ES-I3 (cell line): ENCODE results near the gene EIPR1.

Source experiments
- H3K36me3 ChIP-seq: 2 replicates; pipeline ENCODE4 v1.6.1; 2013; ENCODE audit warnings: mild to moderate bottlenecking, low read length, control low read depth, moderate library complexity; ENCODE audit not compliant: insufficient read depth
- H3K4me1 ChIP-seq: 2 replicates; pipeline ENCODE4 v1.6.1; 2013; ENCODE audit warnings: mild to moderate bottlenecking, control low read depth, low read length; ENCODE audit not compliant: insufficient read depth
- H3K9ac ChIP-seq: 2 replicates; pipeline ENCODE4 v1.6.1; 2013; ENCODE audit warnings: low read depth, mild to moderate bottlenecking, low read length, moderate library complexity
- H3K9me3 ChIP-seq: 2 replicates; pipeline ENCODE4 v1.6.1; 2013; ENCODE audit warnings: mild to moderate bottlenecking, low read length, moderate library complexity; ENCODE audit not compliant: control insufficient read depth, insufficient read depth

The EIPR1 gene

DNA sequence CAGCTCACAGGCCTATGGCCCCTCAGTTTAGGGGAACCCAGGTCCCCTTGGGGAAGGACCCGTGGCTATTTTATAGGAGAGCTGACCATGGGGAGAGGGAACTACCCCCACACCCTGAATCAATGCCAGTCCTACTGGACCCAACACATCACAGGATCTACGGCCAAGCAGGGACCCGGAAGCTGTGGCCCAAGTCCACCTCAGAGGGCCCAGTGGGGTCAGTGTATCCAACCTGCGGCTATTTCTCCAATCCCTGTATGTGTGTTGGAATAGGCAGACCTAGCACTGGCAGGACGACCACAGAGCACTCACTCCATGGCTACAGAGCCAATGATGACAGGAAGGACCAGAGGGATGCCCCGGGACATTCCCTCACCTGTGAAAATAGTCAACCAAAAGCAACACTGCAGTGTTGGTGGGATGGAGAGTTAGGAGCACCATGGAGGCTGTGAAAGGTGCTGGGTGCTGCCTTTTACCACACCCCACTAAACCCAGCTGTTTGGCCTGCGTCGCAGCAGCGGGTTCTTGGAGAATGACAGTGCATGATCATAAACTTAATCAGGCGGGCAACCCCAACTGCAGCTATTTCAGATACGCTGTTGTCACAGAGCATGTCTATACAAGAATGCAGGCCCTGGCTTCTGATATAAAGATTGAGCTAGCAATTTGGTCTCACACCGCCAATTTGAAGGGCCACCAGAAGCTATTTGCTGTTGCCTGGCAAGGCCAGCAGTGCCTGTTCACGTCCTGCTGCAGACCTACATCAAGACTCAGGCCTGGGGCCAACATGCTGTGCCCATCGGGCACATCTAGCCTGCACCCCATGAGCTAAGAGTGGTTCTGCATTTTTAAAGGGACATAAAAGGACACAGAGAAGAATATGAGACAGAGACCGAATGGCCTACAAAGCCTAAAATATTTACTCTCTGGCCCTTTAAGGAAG, 110.4 kb downstream of the EIPR1 start:
- H3K9ac ChIP-seq, result no peak overlapping the region
- H3K4me1 ChIP-seq, result peaks cover 12% of the 10 kb centered on the region

DNA sequence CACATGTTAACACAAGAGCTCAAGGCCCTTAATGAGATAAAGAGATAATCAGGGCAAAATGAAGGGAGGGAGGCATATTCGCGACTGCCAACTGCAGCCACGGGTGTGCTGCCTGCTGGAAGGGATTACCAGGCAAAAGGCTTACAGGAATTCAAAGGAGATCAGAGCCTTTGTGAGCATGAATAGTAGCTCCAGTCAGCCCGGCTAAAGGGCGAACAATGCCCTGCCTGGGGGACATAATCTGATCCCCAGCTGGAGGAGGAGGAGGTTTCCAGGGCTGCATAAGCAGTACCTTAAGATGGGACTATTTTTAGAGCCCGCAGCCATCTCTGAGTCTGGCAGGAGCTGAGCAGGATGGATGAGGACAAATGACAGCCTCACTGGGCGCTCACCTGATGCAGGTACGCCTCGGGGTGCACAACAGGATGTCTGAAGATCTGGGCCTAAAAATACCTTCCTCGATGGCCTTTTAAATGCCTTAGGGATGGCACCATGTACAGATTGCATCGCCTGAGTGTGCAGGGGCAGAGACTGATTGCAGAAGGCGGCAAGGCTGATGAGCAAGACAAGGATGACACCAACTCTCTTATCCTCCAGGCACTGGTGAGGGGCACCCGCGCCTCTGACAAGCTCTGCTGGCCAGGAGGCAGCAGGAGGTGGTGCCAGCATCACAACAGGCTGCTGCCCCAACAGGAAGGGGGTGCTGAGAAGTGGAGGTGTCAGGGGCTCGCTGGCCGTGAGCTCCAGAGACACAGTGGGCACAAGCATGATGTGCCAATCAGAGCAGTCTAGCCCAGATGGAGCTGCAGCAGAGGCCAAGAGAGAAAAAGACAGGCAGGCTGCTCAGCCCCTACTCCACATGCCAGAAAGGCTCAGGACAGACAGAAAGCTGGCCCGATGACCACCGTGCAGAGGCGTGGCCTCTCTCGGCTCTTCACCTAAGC, 111.4 kb downstream of the EIPR1 start:
- H3K4me1 ChIP-seq, result peaks cover 12% of the 10 kb centered on the region
- H3K9me3 ChIP-seq, result no peaks in the 10 kb centered on the region; the same call in 1 of the 2 replicates
- no peak overlapping the region for H3K9ac ChIP-seq
- H3K36me3 ChIP-seq, result no peaks in the 10 kb centered on the region

More for the DNA sequence above, 110.4 kb downstream of the EIPR1 start:
- H3K36me3 ChIP-seq, result no peaks in the 10 kb centered on the region
- no peaks in the 10 kb centered on the region; the same call in none of the 2 replicates for H3K9me3 ChIP-seq

DNA sequence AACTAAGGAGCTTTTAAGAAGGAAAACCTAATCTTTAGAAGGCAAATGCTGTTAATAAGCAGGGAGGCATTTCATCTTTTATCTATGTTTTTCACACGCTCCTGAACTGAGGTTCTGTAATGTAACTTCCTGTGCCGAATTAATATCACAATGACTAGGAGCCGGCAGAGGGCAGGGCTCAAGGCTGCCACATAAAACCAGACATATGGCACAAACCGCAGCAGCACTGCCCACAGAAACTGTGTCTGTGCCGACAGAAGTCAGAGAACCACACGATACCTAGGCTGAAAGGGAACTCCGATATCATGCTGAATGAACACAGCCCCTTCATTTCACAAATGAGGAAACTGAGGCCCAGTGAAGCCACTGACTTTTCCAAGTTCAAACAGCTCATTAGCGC, 112.1 kb downstream of the EIPR1 start:
- H3K9ac ChIP-seq, result no peak overlapping the region
- H3K4me1 ChIP-seq, result peaks cover 12% of the 10 kb centered on the region
- H3K9me3 ChIP-seq, result no peaks in the 10 kb centered on the region
- H3K36me3 ChIP-seq, result no peaks in the 10 kb centered on the region

DNA sequence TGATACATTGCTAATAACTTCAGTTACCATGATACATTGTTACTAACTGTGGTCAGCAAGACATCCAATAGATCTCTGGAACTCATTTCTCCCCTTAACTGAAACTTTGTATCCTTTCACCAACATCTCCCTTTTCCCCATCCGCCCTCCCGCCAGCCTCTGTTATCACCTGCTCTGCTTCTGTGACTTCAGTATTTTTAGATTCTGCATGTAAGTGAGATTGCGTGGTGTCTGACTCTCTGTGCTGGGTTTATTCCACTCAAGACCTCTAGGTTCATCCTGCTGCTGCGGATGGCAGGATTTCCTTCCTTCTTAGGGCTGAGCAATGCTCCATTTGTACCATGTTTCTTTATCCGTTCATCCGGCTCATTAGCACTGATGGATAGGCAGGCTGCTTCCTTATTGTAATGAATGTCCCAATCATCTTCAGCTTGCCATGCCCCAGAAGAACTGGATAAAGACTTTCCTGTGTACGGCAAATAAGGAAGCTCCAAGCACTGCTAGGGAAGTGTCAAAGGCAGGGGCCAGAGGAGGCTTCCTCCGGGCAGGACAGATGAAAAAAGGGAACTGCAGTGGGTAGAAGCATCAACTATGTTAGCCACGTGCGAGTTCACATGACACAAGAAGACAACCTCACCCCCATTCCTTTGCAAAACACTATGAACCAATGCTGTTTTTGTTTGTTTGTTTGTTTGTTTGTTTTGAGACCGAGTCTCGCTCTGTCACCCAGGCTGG, 113.4 kb downstream of the EIPR1 start:
- Histone ChIP-seq H3K36me3 (no peaks in the 10 kb centered on the region), H3K9ac (no peak overlapping the region), H3K9me3 (no peaks in the 10 kb centered on the region), H3K4me1 (peaks cover 12% of the 10 kb centered on the region)

DNA sequence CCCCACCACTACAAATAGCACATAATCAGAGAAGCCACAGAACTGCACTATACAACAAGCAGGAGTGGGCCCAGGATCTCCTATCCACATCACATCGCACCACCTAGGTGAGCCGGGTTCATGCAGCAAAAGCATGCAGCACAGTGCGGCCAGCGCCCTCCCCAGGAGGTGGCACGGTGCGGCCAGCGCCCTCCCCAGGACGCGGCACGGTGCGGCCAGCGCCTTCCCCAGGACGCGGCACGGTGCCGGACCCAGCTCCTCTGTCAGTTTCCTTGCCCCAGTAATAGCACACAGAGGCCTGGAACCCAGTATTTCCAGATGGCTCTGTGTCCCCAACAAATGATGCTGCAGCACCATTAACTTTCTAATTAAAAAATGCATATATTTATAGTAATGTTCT, 114.1 kb downstream of the EIPR1 start:
- Histone ChIP-seq H3K4me1 (peaks cover 12% of the 10 kb centered on the region), H3K36me3 (no peaks in the 10 kb centered on the region), H3K9ac (no peak overlapping the region), H3K9me3 (no peaks in the 10 kb centered on the region)

DNA sequence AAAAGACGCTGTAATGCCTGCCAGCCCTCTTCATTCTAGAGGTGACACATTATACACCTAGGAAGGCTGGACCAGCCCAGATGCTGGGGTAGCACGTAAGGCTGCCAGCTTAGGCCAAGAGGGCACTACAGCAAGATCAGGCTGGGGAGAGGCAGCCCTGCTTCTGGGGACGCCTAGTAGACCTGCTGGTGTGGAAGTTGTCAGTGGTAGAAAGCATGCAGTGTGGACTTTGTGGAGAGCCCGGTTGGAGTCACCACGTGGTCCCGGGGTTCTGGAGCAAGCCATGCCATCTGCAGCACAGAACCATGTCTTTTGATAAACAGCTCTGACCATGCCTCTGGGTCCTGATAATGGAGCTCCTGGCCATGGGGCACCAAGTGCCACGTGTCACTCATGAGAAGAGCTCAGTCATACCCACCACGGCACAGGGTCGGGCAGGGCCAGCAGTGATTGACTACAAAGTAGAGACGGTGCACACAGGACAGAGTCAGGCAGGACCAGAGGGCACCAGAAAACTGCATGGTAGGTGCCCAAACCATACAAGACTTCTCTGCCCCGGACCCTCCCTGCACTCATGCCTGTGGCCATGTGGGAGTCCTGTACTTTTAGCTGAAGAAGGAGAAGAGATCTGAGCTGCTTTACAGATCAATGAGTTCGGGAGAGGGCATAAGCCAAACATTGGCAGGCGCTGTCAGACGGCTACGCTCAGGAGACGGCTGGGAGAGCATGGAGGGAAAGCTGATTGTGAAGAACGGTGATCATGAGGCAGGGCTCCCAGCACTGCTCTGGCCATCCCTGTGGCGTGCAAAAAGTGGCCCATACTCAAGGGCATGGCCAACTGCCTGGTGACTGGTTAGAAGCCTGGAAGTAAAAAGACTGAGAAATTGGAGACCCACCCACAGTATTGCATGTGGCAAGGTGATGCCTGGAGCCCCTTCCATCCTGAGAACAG, 114.9 kb downstream of the EIPR1 start:
- Histone ChIP-seq H3K4me1 (peaks cover 12% of the 10 kb centered on the region), H3K36me3 (no peaks in the 10 kb centered on the region), H3K9ac (no peak overlapping the region), H3K9me3 (no peaks in the 10 kb centered on the region)

DNA sequence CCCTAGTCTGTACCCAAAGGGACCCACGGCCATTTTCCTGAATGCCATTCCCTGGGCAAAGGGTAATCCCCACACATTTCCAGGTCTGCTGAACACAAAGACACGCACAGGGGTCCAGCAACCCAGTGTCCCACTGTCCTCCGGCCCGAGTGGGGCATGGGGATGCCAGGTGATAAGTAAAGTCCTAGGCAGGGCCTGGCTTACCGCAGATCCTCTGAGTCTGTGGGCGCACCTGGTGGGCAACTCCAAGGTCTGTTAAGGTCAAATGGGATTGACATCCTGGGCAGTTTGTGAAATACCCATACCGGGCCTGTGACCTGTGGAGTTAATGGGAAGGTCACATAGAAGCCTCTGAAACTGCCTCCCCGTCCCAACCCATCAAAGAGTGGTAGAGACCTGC, 116.1 kb downstream of the EIPR1 start:
- Histone ChIP-seq H3K36me3 (no peaks in the 10 kb centered on the region), H3K4me1 (peaks cover 10% of the 10 kb centered on the region), H3K9me3 (no peaks in the 10 kb centered on the region), H3K9ac (no peak overlapping the region)

DNA sequence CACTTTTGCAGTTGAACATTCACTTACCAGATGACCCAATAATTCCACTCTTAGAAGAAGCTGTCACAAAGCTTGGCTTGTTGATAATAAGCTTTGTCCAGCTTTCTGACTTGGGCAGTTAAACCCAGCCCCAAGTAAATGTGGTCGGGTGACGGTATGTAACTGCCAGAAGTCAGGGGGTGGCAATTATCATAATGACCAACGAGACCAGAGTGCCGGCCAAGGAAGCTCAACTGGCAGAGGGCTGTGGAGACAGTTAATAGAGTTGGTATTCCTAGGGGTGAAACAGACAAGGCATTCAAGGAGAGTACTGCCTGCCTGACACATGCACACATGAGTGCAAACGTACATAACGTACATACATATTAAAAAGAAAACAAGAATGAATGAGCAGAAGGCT, 116.7 kb downstream of the EIPR1 start:
- Histone ChIP-seq H3K36me3 (no peaks in the 10 kb centered on the region), H3K9me3 (no peaks in the 10 kb centered on the region), H3K9ac (no peak overlapping the region), H3K4me1 (peaks cover 5% of the 10 kb centered on the region; the same call in 1 of the 2 replicates)

DNA sequence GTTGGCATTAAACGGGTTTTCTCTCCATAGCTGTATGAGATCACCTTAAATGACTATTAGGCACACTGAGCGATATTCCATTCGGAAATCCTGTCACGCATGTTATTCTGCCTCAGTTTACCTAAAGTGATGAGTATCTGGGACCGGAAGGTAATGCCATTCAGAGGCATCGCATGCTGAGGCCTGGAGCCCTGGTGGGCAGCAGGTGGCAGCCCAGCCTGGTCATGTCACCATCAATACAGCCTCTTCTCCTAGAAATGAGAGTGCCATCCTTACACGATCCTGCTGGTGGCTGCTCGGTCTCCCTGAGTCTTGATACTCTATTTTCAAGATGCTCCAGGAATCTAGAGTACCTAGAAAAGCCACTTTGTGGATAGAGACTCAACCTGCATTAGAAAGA, 119.8 kb downstream of the EIPR1 start:
- Histone ChIP-seq H3K36me3 (no peaks in the 10 kb centered on the region), H3K4me1 (no peaks in the 10 kb centered on the region), H3K9me3 (no peaks in the 10 kb centered on the region), H3K9ac (no peak overlapping the region)

DNA sequence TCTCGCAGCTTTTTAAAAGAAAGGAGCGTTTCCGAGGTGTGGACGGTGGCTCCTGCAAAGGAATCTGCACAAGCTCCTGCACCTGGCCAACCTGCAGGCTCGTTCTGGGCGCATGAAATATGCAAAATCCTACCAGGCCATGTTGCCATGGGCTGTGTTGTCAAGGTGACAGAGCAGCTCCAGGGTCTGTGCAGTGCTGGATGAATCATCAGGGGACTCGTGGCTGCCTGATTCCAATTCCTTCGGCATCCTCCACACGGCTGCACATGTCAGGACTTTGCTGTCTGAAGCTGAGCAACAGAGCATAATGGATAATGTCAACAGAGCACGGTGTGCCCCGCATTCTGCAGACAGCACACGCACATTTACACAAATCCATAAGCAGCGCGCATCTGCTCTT, 120.5 kb downstream of the EIPR1 start:
- H3K9me3 ChIP-seq, result no peaks in the 10 kb centered on the region
- no peak overlapping the region for H3K9ac ChIP-seq
- no peaks in the 10 kb centered on the region for H3K4me1 ChIP-seq
- no peaks in the 10 kb centered on the region for H3K36me3 ChIP-seq

DNA sequence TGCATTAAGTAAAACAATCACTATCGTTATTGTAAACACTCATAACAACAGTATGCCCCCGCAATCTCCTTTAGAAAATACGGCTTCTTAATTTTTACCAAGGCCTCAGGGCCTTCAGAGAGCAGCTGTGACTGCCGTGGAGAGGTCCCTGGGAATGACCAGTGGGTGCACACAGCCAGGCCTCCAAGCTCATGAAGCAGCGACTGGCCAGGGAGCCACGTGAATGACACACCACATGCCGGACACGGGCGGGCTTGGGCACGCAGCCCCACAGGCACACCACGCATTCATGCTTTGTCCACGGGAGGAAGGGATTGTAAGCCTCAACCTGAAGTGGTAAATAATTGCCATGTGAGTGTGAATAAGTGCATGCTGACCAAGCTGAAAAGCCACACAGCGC, 121.0 kb downstream of the EIPR1 start:
- H3K4me1 ChIP-seq, result no peaks in the 10 kb centered on the region
- no peaks in the 10 kb centered on the region for H3K9me3 ChIP-seq
- no peaks in the 10 kb centered on the region for H3K36me3 ChIP-seq
- no peak overlapping the region for H3K9ac ChIP-seq

DNA sequence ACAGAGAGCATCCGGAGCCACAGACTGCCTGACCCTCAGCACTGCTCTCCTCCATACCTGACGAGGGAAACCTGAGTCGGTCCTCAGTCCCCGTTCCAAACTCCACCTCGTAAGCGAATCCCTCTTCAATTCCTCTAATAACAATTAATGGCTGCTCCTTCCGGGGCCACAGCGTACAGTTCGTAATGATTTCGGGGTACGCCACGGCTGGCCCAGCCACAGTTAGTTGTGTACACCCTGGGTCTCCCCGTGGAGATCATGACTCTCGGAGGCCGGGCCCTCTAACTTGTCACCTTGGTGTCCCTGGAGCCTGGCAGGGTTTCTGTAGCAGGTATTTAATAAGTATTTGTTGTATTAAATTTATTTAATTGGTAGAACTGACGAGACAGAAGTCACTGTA, 121.5 kb downstream of the EIPR1 start:
- Histone ChIP-seq H3K9me3 (no peaks in the 10 kb centered on the region), H3K4me1 (no peaks in the 10 kb centered on the region), H3K9ac (no peak overlapping the region), H3K36me3 (no peaks in the 10 kb centered on the region)

DNA sequence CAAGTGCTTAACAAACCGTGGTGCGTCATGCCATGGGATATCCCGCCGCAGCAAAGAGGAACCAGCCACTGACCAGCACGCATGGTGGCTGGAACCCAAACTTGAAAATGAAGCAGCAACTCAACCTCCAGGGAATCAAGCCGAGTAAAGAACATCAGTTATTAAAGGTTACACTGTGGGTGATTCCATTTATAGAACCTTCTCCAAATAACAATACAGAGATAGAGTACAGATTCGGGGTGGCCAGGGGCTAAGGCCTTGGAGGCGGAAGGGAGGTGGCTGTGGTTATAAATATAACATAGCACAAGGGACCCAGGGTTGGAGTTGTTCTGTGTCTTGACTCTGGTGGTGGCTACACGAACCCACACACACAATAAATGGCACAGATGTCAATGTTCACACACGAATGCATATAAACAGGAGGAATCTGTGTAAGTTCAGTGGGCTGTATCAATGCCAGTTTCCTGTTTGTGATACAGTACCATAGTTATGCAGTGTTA, 123.1 kb downstream of the EIPR1 start:
- H3K9ac ChIP-seq, result no peak overlapping the region
- peaks cover 6% of the 10 kb centered on the region; the same call in 1 of the 2 replicates for H3K9me3 ChIP-seq
- no peaks in the 10 kb centered on the region for H3K36me3 ChIP-seq
- H3K4me1 ChIP-seq, result no peaks in the 10 kb centered on the region
